HCT116 (cell line): Measurements from ENCODE around the gene THEMIS. TPM values are rescaled to one million over a fixed set of nuclear protein-coding genes. Genes with fewer than 3 reads are reported as not detected.

Experiments
- ATAC-seq: fragments of 200-7000 bp; cut with Tn5 transposase; 2 replicates; pipeline ENCODE4 v1.9.1; 2020; ENCODE audit warnings: mild to moderate bottlenecking, moderate library complexity
- BruUV-seq: library from RNA; stranded (reverse); fragments of 400-500 nt; replicated peaks from 2 replicates; lab custom pipeline; 2021; lab: Mats Ljungman, UMichigan
- CTCF ChIA-PET: fragments of 300-600 bp; sonication (Branson Sonifier 250); formaldehyde crosslinking; loops from one replicate; lab custom pipeline; 2021; ENCODE audit warnings: antibody characterized with exemption; lab: Charles Lee
- POLR2A ChIA-PET: fragments of 300-600, 350-600 bp; sonication (Branson Sonifier 250); formaldehyde crosslinking; loops from one replicate; lab custom pipeline; 2021; ENCODE audit warnings: antibody characterized with exemption; lab: Charles Lee
- RAD21 ChIA-PET, 2 experiments: fragments of 300-600 bp; sonication (Branson Sonifier 250); formaldehyde crosslinking; loops; one replicate each; lab custom pipeline; 2023; ENCODE audit warnings: low total read pairs in 2 of 2; ENCODE audit not compliant: uncharacterized antibody in 2 of 2, unreplicated experiment in 2 of 2, low non-redundant PET in 1 of 2; lab: Charles Lee
- DNase-seq: peaks from one replicate; pipeline ENCODE4 v3.0.0-alpha.2; 2010; ENCODE audit warnings: low read depth, low spot score
- H2AFZ ChIP-seq: fragments of 200-600 bp; shearing (Covaris generic), sonication (generic); 2 replicates; pipeline ENCODE4 v1.6.1; 2017; ENCODE audit warnings: low read depth, mixed run types, mixed read lengths, antibody characterized with exemption, low read length; ENCODE audit not compliant: poor library complexity, severe bottlenecking
- H3K27ac ChIP-seq: 2 replicates; pipeline ENCODE4 v1.5.1; 2012; ENCODE audit warnings: low read depth, low read length
- H3K27me3 ChIP-seq: fragments of 200-600 bp; sonication (generic); 2 replicates; pipeline ENCODE4 v1.6.1; 2016; ENCODE audit warnings: mixed run types, low read length, mixed read lengths; ENCODE audit not compliant: insufficient read depth
- H3K36me3 ChIP-seq, 2 experiments: fragments of 200-500 bp in 1 of 2; fragments of 200-600 bp in 1 of 2; sonication (Bioruptor generic) in 1 of 2; sonication (generic) in 1 of 2; 2 replicates each; pipeline versions ENCODE4 v1.5.1 to v1.6.1; 2014 to 2016; ENCODE audit warnings: low read length in 2 of 2, inconsistent platforms in 1 of 2, mixed read lengths in 1 of 2, mixed run types in 1 of 2; ENCODE audit not compliant: insufficient read depth in 2 of 2, control insufficient read depth in 1 of 2
- H3K4me1 ChIP-seq, 2 experiments: fragments of 200-600 bp in 1 of 2; sonication (generic) in 1 of 2; 2 replicates each; pipeline versions ENCODE4 v1.5.1 to v1.6.1; 2012 to 2017; ENCODE audit warnings: low read length in 2 of 2, inconsistent platforms in 1 of 2, mild to moderate bottlenecking in 1 of 2, mixed read lengths in 1 of 2, mixed run types in 1 of 2, moderate library complexity in 1 of 2; ENCODE audit not compliant: insufficient read depth in 2 of 2, control insufficient read depth in 1 of 2
- H3K4me2 ChIP-seq: fragments of 200-600 bp; sonication (generic); 2 replicates; pipeline ENCODE4 v1.6.1; 2017; ENCODE audit warnings: mixed run types, low read length, mixed read lengths
- H3K4me3 ChIP-seq, 2 experiments: fragments of 200-600 bp in 1 of 2; sonication (generic) in 1 of 2; replicated peaks in 1 of 2; 2 replicates each; pipeline ENCODE4 v1.5.1; 2011 to 2016; ENCODE audit warnings: low read length in 2 of 2, control low read depth in 1 of 2, low read depth in 1 of 2, mild to moderate bottlenecking in 1 of 2, mixed read lengths in 1 of 2, mixed run types in 1 of 2
- H3K79me2 ChIP-seq: fragments of 200-600 bp; sonication (generic); 2 replicates; pipeline ENCODE4 v1.6.1; 2017; ENCODE audit warnings: mild to moderate bottlenecking, mixed run types, low read length, moderate library complexity, mixed read lengths; ENCODE audit not compliant: insufficient read depth
- H3K9ac ChIP-seq: fragments of 200-600 bp; sonication (generic); 2 replicates; pipeline ENCODE4 v1.6.1; 2016; ENCODE audit warnings: low read length, mixed read lengths
- H3K9me2 ChIP-seq: fragments of 200-600 bp; sonication (generic), shearing (Covaris generic); 2 replicates; pipeline ENCODE4 v1.6.1; 2017; ENCODE audit warnings: mixed run types, mild to moderate bottlenecking, moderate library complexity; ENCODE audit not compliant: insufficient read depth
- H3K9me3 ChIP-seq, 2 experiments: fragments of 200-500 bp in 1 of 2; fragments of 200-600 bp in 1 of 2; sonication (Bioruptor generic) in 1 of 2; sonication (generic) in 1 of 2; 2 replicates each; pipeline ENCODE4 v1.6.1; 2014 to 2017; ENCODE audit warnings: low read length in 2 of 2, mixed read lengths in 2 of 2, inconsistent platforms in 1 of 2, low read depth in 1 of 2, mild to moderate bottlenecking in 1 of 2, mixed run types in 1 of 2, moderate library complexity in 1 of 2; ENCODE audit not compliant: control insufficient read depth in 1 of 2, insufficient read depth in 1 of 2
- H4K20me1 ChIP-seq: fragments of 200-600 bp; sonication (generic), shearing (Covaris generic); 2 replicates; pipeline ENCODE4 v1.6.1; 2017; ENCODE audit warnings: mixed run types, mild to moderate bottlenecking, moderate library complexity; ENCODE audit not compliant: insufficient read depth
- CBX3 ChIP-seq: IDR thresholded peaks from 2 replicates; pipeline ENCODE4 v1.6.1; 2012; ENCODE audit warnings: low read depth
- CEBPB ChIP-seq: IDR thresholded peaks from 2 replicates; pipeline ENCODE4 v1.6.1; 2012; ENCODE audit warnings: low read depth
- EGR1 ChIP-seq: IDR thresholded peaks from 2 replicates; pipeline ENCODE4 v1.6.1; 2012; ENCODE audit warnings: low read depth
- ELF1 ChIP-seq: IDR thresholded peaks from 2 replicates; pipeline ENCODE4 v1.6.1; 2012; ENCODE audit warnings: low read depth, borderline replicate concordance
- EZH2phosphoT487 ChIP-seq: fragments of 200-600 bp; IDR thresholded peaks from 2 replicates; pipeline ENCODE4 v1.6.1; 2018; ENCODE audit warnings: antibody characterized with exemption, borderline replicate concordance
- FOSL1 ChIP-seq: IDR thresholded peaks from 2 replicates; pipeline ENCODE4 v1.6.1; 2012; ENCODE audit warnings: low read depth
- JUND ChIP-seq: IDR thresholded peaks from 2 replicates; pipeline ENCODE4 v1.6.1; 2012
- POLR2AphosphoS5 ChIP-seq: IDR thresholded peaks from 2 replicates; pipeline ENCODE4 v1.6.1; 2011; ENCODE audit warnings: mild to moderate bottlenecking, low read depth, low read length, moderate library complexity
- SIN3A ChIP-seq: IDR thresholded peaks from 2 replicates; pipeline ENCODE4 v1.6.1; 2012; ENCODE audit warnings: low read depth
- SP1 ChIP-seq: IDR thresholded peaks from 2 replicates; pipeline ENCODE4 v1.6.1; 2012; ENCODE audit warnings: low read depth
- SRF ChIP-seq: IDR thresholded peaks from 2 replicates; pipeline ENCODE4 v1.6.1; 2012; ENCODE audit warnings: low read depth
- TCF7L2 ChIP-seq: IDR thresholded peaks from 2 replicates; pipeline ENCODE4 v1.7.0; 2011; ENCODE audit warnings: borderline replicate concordance, inconsistent platforms; ENCODE audit not compliant: insufficient read depth, insufficient read length; ENCODE audit errors: extremely low read depth
- YY1 ChIP-seq: IDR thresholded peaks from 2 replicates; pipeline ENCODE4 v1.6.1; 2011; ENCODE audit warnings: low read length, low read depth, moderate library complexity, mild to moderate bottlenecking; ENCODE audit not compliant: insufficient replicate concordance; ENCODE audit errors: extremely low read depth
- ZBTB33 ChIP-seq: IDR thresholded peaks from 2 replicates; pipeline ENCODE4 v1.6.1; 2011; ENCODE audit warnings: mild to moderate bottlenecking, low read length, moderate library complexity; ENCODE audit not compliant: insufficient replicate concordance; ENCODE audit errors: extremely low read depth
- ZFX ChIP-seq: fragments of 450-650 bp; IDR thresholded peaks from 2 replicates; pipeline ENCODE4 v1.6.1; 2017
- ZNF274 ChIP-seq: fragments of 200-500 bp; sonication (Bioruptor generic); IDR thresholded peaks from 2 replicates; pipeline ENCODE4 v1.6.1; 2014; ENCODE audit warnings: mild to moderate bottlenecking, low read depth, low read length, inconsistent platforms
- intact Hi-C: fragments of 100-400 bp; cut with micrococcal nuclease; formaldehyde crosslinking; loops from 2 replicates; pipeline ENCODE4 v1.10.0; 2022
- total RNA-seq: library from RNA; stranded (reverse); gene quantifications from one replicate; pipeline ENCODE4 v1.2.1, GENCODE V29; 2021; ENCODE audit not compliant: unreplicated experiment
- TF ChIP-seq, protein P1 (sequence below), 3 experiments: fragments of 200-600 bp in 1 of 3; sonication (generic) in 1 of 3; IDR thresholded peaks in 2 of 3; conservative IDR thresholded peaks in 1 of 3; 2 replicates each; pipeline ENCODE4 v1.5.1; 2012 to 2017; ENCODE audit warnings: low read depth in 2 of 3, low read length in 2 of 3, antibody characterized with exemption in 1 of 3, borderline replicate concordance in 1 of 3, control low read depth in 1 of 3, mild to moderate bottlenecking in 1 of 3, mixed read lengths in 1 of 3, mixed run types in 1 of 3, moderate library complexity in 1 of 3; ENCODE audit not compliant: insufficient read depth in 1 of 3

The THEMIS gene
- total RNA-seq, 1 experiment from 2014 or later: 0.20 TPM

- no peak for ATAC-seq
- H3K4me3 ChIP-seq: no peak overlapping the region
- no peak for TF ChIP-seq SIN3A
- no peak for TF ChIP-seq ELF1
- TF ChIP-seq YY1: no peak
- TF ChIP-seq, protein P1, sequence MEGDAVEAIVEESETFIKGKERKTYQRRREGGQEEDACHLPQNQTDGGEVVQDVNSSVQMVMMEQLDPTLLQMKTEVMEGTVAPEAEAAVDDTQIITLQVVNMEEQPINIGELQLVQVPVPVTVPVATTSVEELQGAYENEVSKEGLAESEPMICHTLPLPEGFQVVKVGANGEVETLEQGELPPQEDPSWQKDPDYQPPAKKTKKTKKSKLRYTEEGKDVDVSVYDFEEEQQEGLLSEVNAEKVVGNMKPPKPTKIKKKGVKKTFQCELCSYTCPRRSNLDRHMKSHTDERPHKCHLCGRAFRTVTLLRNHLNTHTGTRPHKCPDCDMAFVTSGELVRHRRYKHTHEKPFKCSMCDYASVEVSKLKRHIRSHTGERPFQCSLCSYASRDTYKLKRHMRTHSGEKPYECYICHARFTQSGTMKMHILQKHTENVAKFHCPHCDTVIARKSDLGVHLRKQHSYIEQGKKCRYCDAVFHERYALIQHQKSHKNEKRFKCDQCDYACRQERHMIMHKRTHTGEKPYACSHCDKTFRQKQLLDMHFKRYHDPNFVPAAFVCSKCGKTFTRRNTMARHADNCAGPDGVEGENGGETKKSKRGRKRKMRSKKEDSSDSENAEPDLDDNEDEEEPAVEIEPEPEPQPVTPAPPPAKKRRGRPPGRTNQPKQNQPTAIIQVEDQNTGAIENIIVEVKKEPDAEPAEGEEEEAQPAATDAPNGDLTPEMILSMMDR (IDR thresholded peaks at IDR 0.05 in 2 of 3, conservative IDR thresholded peaks at IDR 0.05 in 1 of 3; ENCODE audit: borderline replicate concordance in 1 of 3, insufficient read depth in 1 of 3, low read depth in 2 of 3, low read length in 2 of 3): no peak
- no peaks in the 10 kb centered on the region for H3K36me3 ChIP-seq
- intact Hi-C loops: no loop called here
- no peak overlapping the region for H3K9ac ChIP-seq
- H3K4me2 ChIP-seq: no peak overlapping the region
- no peak overlapping the region for H3K27ac ChIP-seq
- no peaks in the 10 kb centered on the region for H3K27me3 ChIP-seq
- no peaks in the 10 kb centered on the region for H3K4me1 ChIP-seq
- CTCF ChIA-PET: no interaction called here
- H3K9me3 ChIP-seq: no peaks in the 10 kb centered on the region
- RAD21 ChIA-PET: no interaction called here
- H3K79me2 ChIP-seq: no peaks in the 10 kb centered on the region
- BruUV-seq: no TSS peak
- no peaks in the 10 kb centered on the region for H4K20me1 ChIP-seq
- H2AFZ ChIP-seq: no peak overlapping the region
- H3K9me2 ChIP-seq: no peaks in the 10 kb centered on the region; the same call in 1 of the 2 replicates
- no peak for DNase-seq
- POLR2A ChIA-PET: no interaction called here
These were observed 114.7 kb downstream of the THEMIS start for GRCh38 chr6:127786109-127786508.

- DNase-seq (no peak), ATAC-seq (no peak)
- no peak overlapping the region for H3K4me3 ChIP-seq
- ChIA-PET RAD21 (no interaction called here), CTCF (no interaction called here)
- no peak overlapping the region for H2AFZ ChIP-seq
- no peaks in the 10 kb centered on the region for H4K20me1 ChIP-seq
- no peaks in the 10 kb centered on the region for H3K4me1 ChIP-seq
- TF ChIP-seq CBX3: no peak
- no peak for TF ChIP-seq SP1
- no peak for TF ChIP-seq ZFX
- TF ChIP-seq TCF7L2: no peak
- no peak for TF ChIP-seq YY1
- no peak for TF ChIP-seq EGR1
- TF ChIP-seq SIN3A: no peak
- no peak for TF ChIP-seq ZBTB33
- TF ChIP-seq POLR2AphosphoS5: no peak
- TF ChIP-seq FOSL1: no peak
- no peak for TF ChIP-seq EZH2phosphoT487
- TF ChIP-seq CEBPB: no peak
- TF ChIP-seq ZNF274: no peak
- TF ChIP-seq JUND: no peak
- no peak for TF ChIP-seq SRF
- TF ChIP-seq, all 23 proteins: peak for 0
- no peaks in the 10 kb centered on the region for H3K9me3 ChIP-seq
- no peak overlapping the region for H3K9ac ChIP-seq
- no peak overlapping the region for H3K27ac ChIP-seq
- POLR2A ChIA-PET: no interaction called here
- no peaks in the 10 kb centered on the region; the same call in 1 of the 2 replicates for H3K9me2 ChIP-seq
- H3K79me2 ChIP-seq: no peaks in the 10 kb centered on the region
- H3K27me3 ChIP-seq: no peaks in the 10 kb centered on the region
- intact Hi-C loops: no loop called here
- no peak overlapping the region for H3K4me2 ChIP-seq
- no peaks in the 10 kb centered on the region for H3K36me3 ChIP-seq
- BruUV-seq: no TSS peak
These were observed 116.4 kb downstream of the THEMIS start for GRCh38 chr6:127784468-127784867.
